DND-41 (cell line): Measurements from ENCODE around the gene MTHFR.
"Not testable (repeated sequence)": the region's sequence is repeated elsewhere in the genome, so short reads cannot be mapped to it uniquely, and the experiment has no call there.

Experiments used
- ATAC-seq: fragments of 200-7000 bp; cut with Tn5 transposase; 3 replicates; pipeline ENCODE4 v1.9.1; 2021; ENCODE audit warnings: low read depth; ENCODE audit not compliant: insufficient read depth
- DNase-seq: peaks from one replicate; pipeline ENCODE4 v3.0.0-alpha.2; 2020
- H2AFZ ChIP-seq: 2 replicates; pipeline ENCODE4 v1.6.0; 2012; ENCODE audit warnings: low read depth, low read length
- H3K27ac ChIP-seq: 2 replicates; pipeline ENCODE4 v1.5.1; 2012; ENCODE audit warnings: low read length, inconsistent platforms
- H3K27me3 ChIP-seq: fragments of 200-600 bp; sonication (generic); 2 replicates; pipeline ENCODE4 v1.6.0; 2012; ENCODE audit warnings: low read length, mild to moderate bottlenecking, inconsistent platforms; ENCODE audit not compliant: insufficient read depth, poor library complexity
- H3K36me3 ChIP-seq: 2 replicates; pipeline ENCODE4 v1.5.1; 2012; ENCODE audit warnings: low read length, inconsistent platforms; ENCODE audit not compliant: insufficient read depth
- H3K4me1 ChIP-seq: 2 replicates; pipeline ENCODE4 v1.5.1; 2012; ENCODE audit warnings: mild to moderate bottlenecking, low read length; ENCODE audit not compliant: insufficient read depth
- H3K4me2 ChIP-seq: 2 replicates; pipeline ENCODE4 v1.6.0; 2012; ENCODE audit warnings: mild to moderate bottlenecking, moderate library complexity, low read length, inconsistent platforms; ENCODE audit not compliant: insufficient read depth
- H3K4me3 ChIP-seq, 2 experiments: fragments of 200-600 bp in 1 of 2; shearing (Covaris generic) in 1 of 2; 2 replicates each; pipeline ENCODE4 v1.5.1; 2012 to 2016; ENCODE audit warnings: inconsistent platforms in 2 of 2, low read length in 2 of 2, mild to moderate bottlenecking in 2 of 2, low read depth in 1 of 2, moderate library complexity in 1 of 2
- H3K79me2 ChIP-seq: 2 replicates; pipeline ENCODE4 v1.6.0; 2012; ENCODE audit warnings: low read length, inconsistent platforms; ENCODE audit not compliant: insufficient read depth
- H3K9ac ChIP-seq: 2 replicates; pipeline ENCODE4 v1.6.0; 2012; ENCODE audit warnings: low read depth, mild to moderate bottlenecking, inconsistent platforms, low read length, moderate library complexity
- H3K9me3 ChIP-seq: 2 replicates; pipeline ENCODE4 v1.5.1; 2012; ENCODE audit warnings: low read length, moderate library complexity, mild to moderate bottlenecking, inconsistent platforms; ENCODE audit not compliant: insufficient read depth, severe bottlenecking
- H4K20me1 ChIP-seq: 2 replicates; pipeline ENCODE4 v1.6.0; 2012; ENCODE audit warnings: low read length; ENCODE audit not compliant: insufficient read depth
- CTCF ChIP-seq: IDR thresholded peaks from 2 replicates; pipeline ENCODE4 v1.5.1; 2012; ENCODE audit warnings: borderline replicate concordance, low read length, moderate library complexity, mild to moderate bottlenecking; ENCODE audit not compliant: poor library complexity, severe bottlenecking; ENCODE audit errors: extremely low read depth
- EZH2 ChIP-seq: IDR thresholded peaks from 3 replicates; pipeline ENCODE4 v1.6.1; 2012; ENCODE audit warnings: borderline replicate concordance, low read depth, mild to moderate bottlenecking, moderate library complexity, low read length, inconsistent platforms; ENCODE audit not compliant: severe bottlenecking

The MTHFR gene

GRCh38 chr1:11804666-11805421, 920 bp downstream of the MTHFR start:
- no peak for TF ChIP-seq CTCF
- no peak for TF ChIP-seq EZH2
- H3K9me3 ChIP-seq = no peaks in the 10 kb centered on the region
- DNase-seq = no peak

GRCh38 chr1:11803924-11804665, 1.7 kb downstream of the MTHFR start:
- H3K27ac ChIP-seq, ATAC-seq, DNase-seq, H4K20me1 ChIP-seq, H2AFZ ChIP-seq, H3K27me3 ChIP-seq, H3K9me3 ChIP-seq: not testable (repeated sequence)
- peaks cover 50% of the 10 kb centered on the region for H3K4me1 ChIP-seq
- H3K79me2 ChIP-seq = peaks cover 40% of the 10 kb centered on the region
- H3K9ac ChIP-seq = peak overlapping the region; percentile 78; the same call in 1 of the 2 replicates
- peaks cover 45% of the 10 kb centered on the region for H3K36me3 ChIP-seq
- H3K4me2 ChIP-seq = peak overlapping the region; percentile 94
- peak overlapping the region in 1 of 2 experiments; percentile 91; a peak in 1 of 4 replicates for H3K4me3 ChIP-seq

More at GRCh38 chr1:11804666-11805421, 920 bp downstream of the MTHFR start:
- H3K4me2 ChIP-seq = peak overlapping the region; percentile 94
- H2AFZ ChIP-seq = peak overlapping the region; percentile 85
- peak overlapping the region; percentile 78 for H3K9ac ChIP-seq
- H3K27ac ChIP-seq = peak overlapping the region; percentile 78
- H3K4me3 ChIP-seq = peak overlapping the region; percentile 49 to 91
- no peak for ATAC-seq
- no peaks in the 10 kb centered on the region for H3K27me3 ChIP-seq
- peaks cover 56% of the 10 kb centered on the region for H3K4me1 ChIP-seq
- peaks cover 51% of the 10 kb centered on the region for H3K36me3 ChIP-seq
- H4K20me1 ChIP-seq = peaks cover 14% of the 10 kb centered on the region
- H3K79me2 ChIP-seq = peaks cover 47% of the 10 kb centered on the region

GRCh38 chr1:11802973-11803885, 2.5 kb downstream of the MTHFR start:
- H3K9ac ChIP-seq = no peak overlapping the region
- peaks cover 31% of the 10 kb centered on the region for H3K79me2 ChIP-seq
- peaks cover 41% of the 10 kb centered on the region for H3K4me1 ChIP-seq
- peak; percentile 76 for DNase-seq
- H3K27me3 ChIP-seq = no peaks in the 10 kb centered on the region
- H2AFZ ChIP-seq = no peak overlapping the region
- peak overlapping the region; percentile 15; the same call in 1 of the 2 replicates for H3K4me2 ChIP-seq
- H3K4me3 ChIP-seq = no peak overlapping the region
- no peak overlapping the region for H3K27ac ChIP-seq
- peak; percentile 13 for ATAC-seq
- H4K20me1 ChIP-seq = peaks cover 6% of the 10 kb centered on the region; the same call in 1 of the 2 replicates
- no peak for TF ChIP-seq EZH2
- TF ChIP-seq CTCF = no peak
- peaks cover 37% of the 10 kb centered on the region for H3K36me3 ChIP-seq
- no peaks in the 10 kb centered on the region for H3K9me3 ChIP-seq
